Fibroblast of the aortic adventitia (primary cell): ENCODE data around the gene EMILIN3. TPM values are rescaled to one million over a fixed set of nuclear protein-coding genes. Genes with fewer than 3 reads are reported as not detected.

Experiments used
- DNase-seq: peaks from one replicate; pipeline ENCODE4 v3.0.0-alpha.2; 2010; ENCODE audit warnings: low read depth
- H3K4me3 ChIP-seq: 2 replicates; pipeline ENCODE4 v1.5.1; 2011; ENCODE audit warnings: low read depth, mild to moderate bottlenecking, control low read depth, low read length, moderate library complexity
- total RNA-seq: library from RNA; depleted of rRNA; stranded (reverse); fragments of >200 nt; gene quantifications from 2 replicates; pipeline ENCODE4 v1.2.3, GENCODE V29; 2012; ENCODE audit warnings: low replicate concordance
- TF ChIP-seq, protein P1 (sequence below): IDR thresholded peaks from 2 replicates; pipeline ENCODE4 v1.5.1; 2011; ENCODE audit warnings: mild to moderate bottlenecking, low read length, control low read depth, inconsistent platforms; ENCODE audit not compliant: insufficient read depth

Gene EMILIN3
- total RNA-seq, 1 donor = not detected

DNA sequence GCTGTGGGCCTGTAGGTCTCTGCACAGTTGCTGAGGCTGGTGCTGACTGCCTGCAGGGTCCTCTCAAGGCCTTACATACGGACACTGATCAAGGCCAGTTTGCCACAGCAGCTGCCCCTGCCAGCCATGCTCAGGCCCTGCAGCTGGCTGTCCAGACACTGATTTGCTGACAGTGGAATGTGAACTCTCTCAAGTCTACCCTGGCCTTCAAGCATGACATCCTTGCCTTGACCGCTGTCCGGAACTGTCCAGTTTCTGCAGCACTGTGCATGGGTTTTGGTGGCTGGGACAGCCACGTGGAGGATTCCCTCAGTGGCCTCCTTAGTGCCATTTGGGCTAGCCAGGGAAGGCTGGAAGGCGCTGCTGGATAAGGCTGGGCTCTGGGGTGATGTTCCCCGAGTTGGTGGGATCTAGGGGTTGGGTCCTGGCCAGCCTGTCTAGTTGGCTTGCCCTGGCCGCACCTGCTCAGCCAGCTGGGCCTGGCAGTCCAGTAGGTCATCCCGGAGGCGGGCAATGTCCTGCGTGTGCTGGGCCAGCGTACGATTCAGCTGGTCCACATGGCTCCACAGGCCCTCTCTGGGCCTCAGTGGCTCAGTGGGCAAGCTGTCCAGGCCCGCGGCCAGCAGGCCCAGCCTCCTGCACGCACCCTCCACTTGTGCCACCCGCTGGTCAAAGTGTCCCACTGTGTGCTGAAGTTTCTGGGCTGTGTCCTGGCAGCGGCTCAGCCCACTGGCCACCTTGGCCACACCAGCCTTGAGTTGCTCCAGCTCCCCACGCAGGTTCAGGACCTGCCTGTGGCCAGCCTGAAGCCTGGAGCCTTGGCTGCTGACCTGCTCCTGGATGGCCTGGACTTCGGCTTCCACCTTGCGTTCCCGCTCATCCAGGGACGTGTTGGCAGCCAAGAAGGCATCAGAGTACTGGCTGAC lies 5.5 kb downstream of the EMILIN3 start:
- TF ChIP-seq, protein P1, sequence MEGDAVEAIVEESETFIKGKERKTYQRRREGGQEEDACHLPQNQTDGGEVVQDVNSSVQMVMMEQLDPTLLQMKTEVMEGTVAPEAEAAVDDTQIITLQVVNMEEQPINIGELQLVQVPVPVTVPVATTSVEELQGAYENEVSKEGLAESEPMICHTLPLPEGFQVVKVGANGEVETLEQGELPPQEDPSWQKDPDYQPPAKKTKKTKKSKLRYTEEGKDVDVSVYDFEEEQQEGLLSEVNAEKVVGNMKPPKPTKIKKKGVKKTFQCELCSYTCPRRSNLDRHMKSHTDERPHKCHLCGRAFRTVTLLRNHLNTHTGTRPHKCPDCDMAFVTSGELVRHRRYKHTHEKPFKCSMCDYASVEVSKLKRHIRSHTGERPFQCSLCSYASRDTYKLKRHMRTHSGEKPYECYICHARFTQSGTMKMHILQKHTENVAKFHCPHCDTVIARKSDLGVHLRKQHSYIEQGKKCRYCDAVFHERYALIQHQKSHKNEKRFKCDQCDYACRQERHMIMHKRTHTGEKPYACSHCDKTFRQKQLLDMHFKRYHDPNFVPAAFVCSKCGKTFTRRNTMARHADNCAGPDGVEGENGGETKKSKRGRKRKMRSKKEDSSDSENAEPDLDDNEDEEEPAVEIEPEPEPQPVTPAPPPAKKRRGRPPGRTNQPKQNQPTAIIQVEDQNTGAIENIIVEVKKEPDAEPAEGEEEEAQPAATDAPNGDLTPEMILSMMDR = no peak
- no peak for DNase-seq
- no peak overlapping the region for H3K4me3 ChIP-seq

DNA sequence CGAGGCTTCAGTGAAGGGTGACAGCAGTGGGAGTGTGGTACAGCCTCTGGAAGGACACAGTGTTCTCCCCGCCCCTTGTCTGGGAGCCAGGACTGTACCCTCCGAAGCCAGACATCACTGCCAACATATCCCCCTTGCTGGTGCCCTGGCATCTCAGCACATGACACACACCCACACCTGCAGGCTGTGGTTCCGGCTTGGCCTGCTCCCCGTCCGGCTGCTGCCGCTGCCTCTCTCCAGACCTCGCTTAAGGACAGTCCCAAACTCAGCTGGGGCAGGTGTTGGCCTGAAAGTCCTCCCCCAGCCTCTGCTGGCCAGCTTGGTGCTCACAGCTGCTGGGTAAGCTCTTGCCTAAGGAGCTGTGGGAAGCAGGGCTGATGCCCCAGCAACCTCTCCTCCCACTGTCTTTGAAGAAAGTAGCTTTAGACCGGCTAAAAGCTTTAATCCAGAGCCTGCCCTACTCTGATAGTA lies 7.0 kb downstream of the EMILIN3 start:
- no peak for DNase-seq
- H3K4me3 ChIP-seq = no peak overlapping the region
- TF ChIP-seq, protein P1 = no peak

DNA sequence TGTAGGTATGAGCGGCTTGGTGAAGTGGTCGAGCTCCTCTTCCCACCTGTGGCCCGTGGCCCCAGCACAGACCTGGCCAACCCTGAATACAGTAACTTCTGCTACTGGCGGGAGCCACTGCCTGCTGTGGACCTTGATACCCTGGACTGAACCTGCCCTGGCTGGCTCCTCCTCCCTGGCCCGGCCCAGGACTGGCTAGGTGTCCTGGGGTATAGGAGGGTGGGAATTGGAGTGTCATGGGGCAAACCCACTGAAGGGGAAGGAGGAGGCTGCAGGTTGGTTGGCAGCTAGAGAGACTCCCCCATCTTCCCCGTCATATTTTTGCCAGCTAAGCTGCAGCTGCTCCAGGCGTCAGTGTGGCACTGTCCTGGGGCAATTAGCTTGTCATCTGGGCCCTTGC lies 7.9 kb downstream of the EMILIN3 start:
- no peak for DNase-seq
- TF ChIP-seq, protein P1 = no peak

DNA sequence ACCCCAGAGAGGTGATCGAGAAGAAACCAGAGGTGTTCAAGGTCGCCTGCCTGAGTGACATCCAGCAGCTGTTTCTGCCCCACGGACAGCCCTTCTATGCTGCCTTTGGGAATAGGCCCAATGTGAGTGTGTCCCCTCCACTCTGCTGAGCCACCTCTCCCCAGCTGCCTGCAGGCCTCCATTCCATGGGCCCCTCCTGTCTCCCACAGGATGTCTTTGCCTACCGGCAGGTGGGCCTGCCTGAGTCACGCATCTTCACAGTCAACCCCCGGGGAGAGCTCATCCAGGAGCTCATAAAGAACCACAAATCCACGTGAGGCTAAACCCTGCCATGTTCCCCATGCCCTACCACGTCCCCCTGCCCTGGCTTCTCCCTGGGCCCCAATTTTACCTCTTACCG lies 8.4 kb downstream of the EMILIN3 start:
- no peak for DNase-seq

More for the DNA sequence above, 7.9 kb downstream of the EMILIN3 start:
- H3K4me3 ChIP-seq = no peak overlapping the region

DNA sequence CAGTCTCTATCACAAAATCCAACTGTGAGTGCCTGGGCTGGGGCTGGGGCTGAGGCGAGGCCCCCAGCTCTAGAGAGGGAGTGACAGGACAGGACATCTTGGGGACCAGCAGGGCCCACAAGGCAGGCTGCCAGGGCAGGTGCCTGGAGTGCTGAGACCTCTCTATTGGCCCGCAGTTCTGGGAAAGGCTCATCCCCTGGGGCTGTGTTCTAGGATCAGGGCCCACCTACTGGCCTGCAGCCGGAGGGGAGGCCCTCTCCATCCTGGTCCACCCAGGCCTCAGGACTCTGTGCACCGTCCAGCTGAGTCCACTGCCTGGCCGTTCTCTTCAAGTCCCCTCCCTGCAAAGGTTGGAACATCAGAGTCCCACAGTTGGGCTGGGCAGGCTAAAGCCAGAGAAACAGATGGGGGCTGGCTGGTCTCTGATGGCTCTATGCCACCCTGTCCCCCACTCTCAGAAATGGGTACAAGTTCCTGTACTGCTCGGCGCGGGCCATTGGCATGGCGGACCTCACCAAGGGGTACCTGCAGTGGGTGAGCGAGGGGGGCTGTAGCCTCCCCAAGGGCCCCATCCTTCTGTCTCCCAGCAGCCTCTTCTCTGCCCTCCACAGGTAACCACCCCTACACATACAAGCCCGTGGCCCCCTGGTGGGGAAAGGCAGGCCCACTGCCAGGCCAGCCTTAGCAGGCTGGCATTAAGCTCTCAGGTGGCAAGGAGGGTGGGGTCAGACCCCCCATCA lies 9.0 kb downstream of the EMILIN3 start:
- TF ChIP-seq, protein P1 = no peak
- DNase-seq = no peak
- no peak overlapping the region for H3K4me3 ChIP-seq

More for the DNA sequence above, 8.4 kb downstream of the EMILIN3 start:
- no peak overlapping the region for H3K4me3 ChIP-seq
- TF ChIP-seq, protein P1 = no peak

DNA sequence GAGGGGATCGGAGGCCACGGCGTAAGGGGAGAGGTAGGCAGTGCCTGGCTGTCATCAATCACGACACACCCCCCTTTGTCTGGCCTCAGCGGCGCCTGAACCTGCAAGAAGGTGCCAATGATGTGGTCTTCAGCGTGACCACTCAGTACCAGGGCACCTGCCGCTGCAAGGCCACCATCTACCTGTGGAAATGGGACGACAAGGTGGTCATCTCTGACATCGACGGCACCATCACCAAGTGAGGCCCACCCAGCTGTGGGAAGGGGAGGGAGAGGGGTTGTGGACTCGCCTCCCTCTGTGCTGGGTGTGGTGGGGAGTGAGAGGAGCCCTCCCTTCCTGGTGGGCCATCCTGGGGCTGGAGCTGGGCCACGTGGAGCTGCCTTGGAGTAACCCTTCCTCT lies 9.7 kb downstream of the EMILIN3 start:
- no peak for DNase-seq
- H3K4me3 ChIP-seq = no peak overlapping the region
- TF ChIP-seq, protein P1 = no peak
